Trophoblast cell (in vitro differentiated cells and primary cell): ENCODE measurements around the gene OR2S2.

Experiments
- DNase-seq, 2 donors: peaks; one replicate each; pipeline ENCODE4 v3.0.0-alpha.2; 2016
- H2AFZ ChIP-seq: 2 replicates; pipeline ENCODE4 v1.6.1; 2013; ENCODE audit warnings: low read length, moderate library complexity, mild to moderate bottlenecking; ENCODE audit not compliant: insufficient read depth, poor library complexity
- H2AK5ac ChIP-seq: 2 replicates; pipeline ENCODE4 v1.6.1; 2013; ENCODE audit warnings: mild to moderate bottlenecking, low read length
- H2BK120ac ChIP-seq: 2 replicates; pipeline ENCODE4 v1.6.1; 2013; ENCODE audit warnings: low read length, mild to moderate bottlenecking, moderate library complexity; ENCODE audit not compliant: insufficient read depth, poor library complexity
- H2BK12ac ChIP-seq: 2 replicates; pipeline ENCODE4 v1.6.1; 2013; ENCODE audit warnings: mild to moderate bottlenecking, low read length, moderate library complexity
- H2BK5ac ChIP-seq: 2 replicates; pipeline ENCODE4 v1.6.1; 2013; ENCODE audit warnings: low read length, low read depth, moderate library complexity, mild to moderate bottlenecking; ENCODE audit not compliant: poor library complexity
- H3K14ac ChIP-seq: 2 replicates; pipeline ENCODE4 v1.6.1; 2013; ENCODE audit warnings: mild to moderate bottlenecking, low read length
- H3K18ac ChIP-seq: 2 replicates; pipeline ENCODE4 v1.6.1; 2013; ENCODE audit warnings: mild to moderate bottlenecking, low read length
- H3K23ac ChIP-seq: 2 replicates; pipeline ENCODE4 v1.6.1; 2013; ENCODE audit warnings: low read length
- H3K27ac ChIP-seq: 2 replicates; pipeline ENCODE4 v1.5.1; 2013; ENCODE audit warnings: low read depth, mild to moderate bottlenecking, inconsistent platforms, low read length, moderate library complexity
- H3K27me3 ChIP-seq: 2 replicates; pipeline ENCODE4 v1.6.1; 2013; ENCODE audit warnings: inconsistent platforms, mild to moderate bottlenecking, low read length, moderate library complexity; ENCODE audit not compliant: insufficient read depth
- H3K36me3 ChIP-seq, 2 experiments: 1 replicate in 1 of 2; 2 replicates in 1 of 2; pipeline ENCODE4 v1.6.1; 2013; ENCODE audit warnings: low read length in 2 of 2, mild to moderate bottlenecking in 2 of 2, moderate library complexity in 1 of 2; ENCODE audit not compliant: insufficient read depth in 2 of 2, control insufficient read depth in 1 of 2
- H3K4ac ChIP-seq: 2 replicates; pipeline ENCODE4 v1.6.1; 2013; ENCODE audit warnings: low read depth, mild to moderate bottlenecking, low read length, moderate library complexity
- H3K4me1 ChIP-seq, 2 experiments: 1 replicate in 1 of 2; 2 replicates in 1 of 2; pipeline ENCODE4 v1.6.1; 2013; ENCODE audit warnings: low read length in 2 of 2, mild to moderate bottlenecking in 2 of 2, moderate library complexity in 1 of 2; ENCODE audit not compliant: insufficient read depth in 2 of 2, control insufficient read depth in 1 of 2
- H3K4me2 ChIP-seq: 2 replicates; pipeline ENCODE4 v1.6.1; 2013; ENCODE audit warnings: inconsistent platforms, mild to moderate bottlenecking, low read length, moderate library complexity
- H3K4me3 ChIP-seq: 2 replicates; pipeline ENCODE4 v1.5.1; 2013; ENCODE audit warnings: mild to moderate bottlenecking, low read depth, low read length, inconsistent platforms
- H3K79me1 ChIP-seq: one replicate; pipeline ENCODE4 v1.6.1; 2013; ENCODE audit warnings: low read length
- H3K79me2 ChIP-seq: 2 replicates; pipeline ENCODE4 v1.6.1; 2013; ENCODE audit warnings: low read length, mild to moderate bottlenecking; ENCODE audit not compliant: control insufficient read depth, insufficient read depth, poor library complexity
- H3K9ac ChIP-seq: 2 replicates; pipeline ENCODE4 v1.6.1; 2013; ENCODE audit warnings: mild to moderate bottlenecking, low read length
- H3K9me3 ChIP-seq: 2 replicates; pipeline ENCODE4 v1.6.1; 2013; ENCODE audit warnings: low read depth, mild to moderate bottlenecking, control low read depth, inconsistent platforms, low read length; ENCODE audit not compliant: insufficient read depth
- H4K12ac ChIP-seq: 2 replicates; pipeline ENCODE4 v1.6.1; 2013; ENCODE audit warnings: low read depth, mild to moderate bottlenecking, low read length, moderate library complexity
- H4K8ac ChIP-seq: 2 replicates; pipeline ENCODE4 v1.6.1; 2013; ENCODE audit warnings: low read depth, mild to moderate bottlenecking, low read length, moderate library complexity
- H4K91ac ChIP-seq: one replicate; pipeline ENCODE4 v1.6.1; 2013; ENCODE audit warnings: low read depth, mild to moderate bottlenecking, low read length, moderate library complexity
- WGBS: extraction: QIAGEN DNeasy Blood & Tissue Kit; methylation state at CpG from one replicate; pipeline ENCODE4 v1.1.7; 2013; ENCODE audit warnings: missing lambda C conversion rate; ENCODE audit not compliant: insufficient read length, insufficient coverage; ENCODE audit errors: extremely low coverage; 5-methylcytosine and 5-hydroxymethylcytosine counted together

OR2S2 gene

GRCh38 chr9:35965011-35965410, 7.1 kb upstream of the OR2S2 start:
- H3K4me1 ChIP-seq, result no peaks in the 10 kb centered on the region
- H3K18ac ChIP-seq, result no peak overlapping the region
- no peak overlapping the region for H2AFZ ChIP-seq
- H4K91ac ChIP-seq, result no peak overlapping the region
- H3K4me3 ChIP-seq, result no peak overlapping the region
- H3K23ac ChIP-seq, result no peak overlapping the region
- no peaks in the 10 kb centered on the region for H3K79me1 ChIP-seq
- DNase-seq, result no peak
- no peaks in the 10 kb centered on the region for H3K9me3 ChIP-seq
- H3K79me2 ChIP-seq, result no peaks in the 10 kb centered on the region
- no CpG with 5 or more reads among the region's 6 CpGs for WGBS
- H3K27ac ChIP-seq, result no peak overlapping the region
- no peak overlapping the region for H2BK12ac ChIP-seq
- H3K4me2 ChIP-seq, result no peak overlapping the region
- no peaks in the 10 kb centered on the region for H3K27me3 ChIP-seq
- no peak overlapping the region for H2BK120ac ChIP-seq
- no peaks in the 10 kb centered on the region for H3K36me3 ChIP-seq
- H4K8ac ChIP-seq, result no peak overlapping the region
- H3K14ac ChIP-seq, result no peak overlapping the region
- H3K4ac ChIP-seq, result no peak overlapping the region
- H3K9ac ChIP-seq, result no peak overlapping the region
- H4K12ac ChIP-seq, result no peak overlapping the region
- no peak overlapping the region for H2BK5ac ChIP-seq
- no peak overlapping the region for H2AK5ac ChIP-seq

GRCh38 chr9:35962126-35962906, 4.4 kb upstream of the OR2S2 start:
- no CpG with 5 or more reads among the region's 23 CpGs for WGBS
- no peak overlapping the region for H3K18ac ChIP-seq

GRCh38 chr9:35960039-35960655, 2.2 kb upstream of the OR2S2 start:
- Histone ChIP-seq H3K27ac (no peak overlapping the region), H3K4me1 (no peaks in the 10 kb centered on the region), H2BK5ac (no peak overlapping the region), H3K4me2 (no peak overlapping the region), H3K9me3 (peaks cover 2% of the 10 kb centered on the region), H2BK120ac (no peak overlapping the region), H4K12ac (no peak overlapping the region), H3K79me1 (no peaks in the 10 kb centered on the region), H2AK5ac (no peak overlapping the region), H3K27me3 (no peaks in the 10 kb centered on the region), H3K36me3 (no peaks in the 10 kb centered on the region), H3K18ac (no peak overlapping the region), H4K91ac (no peak overlapping the region), H3K14ac (no peak overlapping the region), H3K79me2 (no peaks in the 10 kb centered on the region), H3K4ac (no peak overlapping the region), H4K8ac (no peak overlapping the region), H2BK12ac (no peak overlapping the region), H2AFZ (no peak overlapping the region), H3K4me3 (no peak overlapping the region), H3K23ac (no peak overlapping the region), H3K9ac (no peak overlapping the region)
- DNase-seq, result no peak
- WGBS, result no CpG with 5 or more reads among the region's 3 CpGs

More at GRCh38 chr9:35962126-35962906, 4.4 kb upstream of the OR2S2 start:
- Histone ChIP-seq H3K9me3 (peaks cover 2% of the 10 kb centered on the region), H3K4me1 (no peaks in the 10 kb centered on the region), H4K12ac (no peak overlapping the region), H3K27me3 (no peaks in the 10 kb centered on the region), H2BK12ac (no peak overlapping the region), H2AK5ac (no peak overlapping the region), H2AFZ (no peak overlapping the region), H2BK120ac (no peak overlapping the region), H4K8ac (no peak overlapping the region), H3K79me2 (no peaks in the 10 kb centered on the region), H3K4ac (no peak overlapping the region), H3K36me3 (no peaks in the 10 kb centered on the region), H2BK5ac (no peak overlapping the region), H3K9ac (no peak overlapping the region), H4K91ac (no peak overlapping the region), H3K79me1 (no peaks in the 10 kb centered on the region), H3K4me3 (no peak overlapping the region), H3K14ac (no peak overlapping the region), H3K23ac (no peak overlapping the region), H3K4me2 (no peak overlapping the region), H3K27ac (no peak overlapping the region)
- DNase-seq, result peak; percentile 68 to 77

GRCh38 chr9:35956651-35957050, 1.3 kb downstream of the OR2S2 start:
- no peak overlapping the region for H3K18ac ChIP-seq
- H3K79me1 ChIP-seq, result no peaks in the 10 kb centered on the region
- no peak overlapping the region for H3K14ac ChIP-seq
- H3K4me1 ChIP-seq, result peaks cover 0 to 2% of the 10 kb centered on the region in 2 experiments
- H3K9me3 ChIP-seq, result peaks cover 2% of the 10 kb centered on the region
- H4K8ac ChIP-seq, result no peak overlapping the region
- no peak overlapping the region for H3K4me3 ChIP-seq
- no peak overlapping the region for H2BK12ac ChIP-seq
- peak in 1 of 2 donors; percentile 18 for DNase-seq
- no peak overlapping the region for H2BK5ac ChIP-seq
- H4K91ac ChIP-seq, result no peak overlapping the region
- H2AFZ ChIP-seq, result no peak overlapping the region
- H3K4ac ChIP-seq, result no peak overlapping the region
- H3K27ac ChIP-seq, result no peak overlapping the region
- H3K9ac ChIP-seq, result no peak overlapping the region
- no peak overlapping the region for H2BK120ac ChIP-seq
- no peaks in the 10 kb centered on the region for H3K27me3 ChIP-seq
- H3K4me2 ChIP-seq, result no peak overlapping the region
- WGBS, result no CpG with 5 or more reads among the region's 5 CpGs
- no peak overlapping the region for H2AK5ac ChIP-seq
- no peak overlapping the region for H4K12ac ChIP-seq
- H3K23ac ChIP-seq, result no peak overlapping the region
- H3K79me2 ChIP-seq, result no peaks in the 10 kb centered on the region
- H3K36me3 ChIP-seq, result no peaks in the 10 kb centered on the region
